Panc1 (cell line): ENCODE results near the gene ZBTB1. TPM values are rescaled to one million over a fixed set of nuclear protein-coding genes. Genes with fewer than 3 reads are reported as not detected.

ENCODE experiments used
- ATAC-seq: fragments of 200-7000 bp; cut with Tn5 transposase; 2 replicates; pipeline ENCODE4 v1.9.1; 2020; ENCODE audit warnings: mild to moderate bottlenecking, moderate library complexity
- BruUV-seq: library from RNA; stranded (reverse); fragments of 400-500 nt; replicated peaks from 2 replicates; lab custom pipeline; 2021; lab: Mats Ljungman, UMichigan
- CTCF ChIA-PET: fragments of 300-600 bp; sonication (Branson Sonifier 250); formaldehyde crosslinking; loops from one replicate; lab custom pipeline; 2022; ENCODE audit warnings: antibody characterized with exemption; lab: Charles Lee
- POLR2A ChIA-PET: fragments of 300-600 bp; sonication (Branson Sonifier 250); formaldehyde crosslinking; loops from one replicate; lab custom pipeline; 2022; ENCODE audit warnings: antibody characterized with exemption; lab: Charles Lee
- DNase-seq: peaks from one replicate; pipeline ENCODE4 v3.0.0-alpha.2; 2010; ENCODE audit warnings: low read depth, low spot score
- H3K27ac ChIP-seq: 2 replicates; pipeline ENCODE4 v1.5.1; 2011; ENCODE audit warnings: mild to moderate bottlenecking, low read length, inconsistent platforms
- H3K27me3 ChIP-seq: fragments of 200-500 bp; sonication (Bioruptor generic); 2 replicates; pipeline ENCODE4 v1.6.0; 2014; ENCODE audit warnings: low read length, inconsistent platforms; ENCODE audit not compliant: control insufficient read depth, insufficient read depth
- H3K36me3 ChIP-seq: fragments of 200-500 bp; sonication (Bioruptor generic); 2 replicates; pipeline ENCODE4 v1.5.1; 2014; ENCODE audit warnings: inconsistent platforms, mild to moderate bottlenecking, low read length, moderate library complexity; ENCODE audit not compliant: control insufficient read depth, insufficient read depth
- H3K4me1 ChIP-seq: 2 replicates; pipeline ENCODE4 v1.5.1; 2011; ENCODE audit warnings: inconsistent platforms, mild to moderate bottlenecking, low read length, moderate library complexity; ENCODE audit not compliant: control insufficient read depth, insufficient read depth
- H3K4me3 ChIP-seq, 2 experiments: 2 replicates each; pipeline ENCODE4 v1.5.1; 2011 to 2012; ENCODE audit warnings: low read depth in 2 of 2, low read length in 2 of 2, mild to moderate bottlenecking in 2 of 2, inconsistent platforms in 1 of 2, moderate library complexity in 1 of 2
- H3K9me3 ChIP-seq: fragments of 200-500 bp; sonication (Bioruptor generic); 2 replicates; pipeline ENCODE4 v1.5.1; 2014; ENCODE audit warnings: low read depth, mild to moderate bottlenecking, inconsistent platforms, low read length, moderate library complexity; ENCODE audit not compliant: control insufficient read depth, insufficient read depth
- POLR2AphosphoS5 ChIP-seq: IDR thresholded peaks from 2 replicates; pipeline ENCODE4 v1.6.1; 2012; ENCODE audit warnings: mild to moderate bottlenecking, low read depth, low read length, moderate library complexity
- SIN3A ChIP-seq: IDR thresholded peaks from 2 replicates; pipeline ENCODE4 v1.6.1; 2012; ENCODE audit warnings: low read depth, mild to moderate bottlenecking, low read length, moderate library complexity, borderline replicate concordance; ENCODE audit not compliant: insufficient read depth
- TCF7L2 ChIP-seq: IDR thresholded peaks from 2 replicates; pipeline ENCODE4 v1.6.1; 2011; ENCODE audit warnings: mild to moderate bottlenecking, low read depth, low read length, inconsistent platforms
- in situ Hi-C: cut with HindIII; loops from 2 replicates; pipeline ENCODE4 v1.10.0; 2016; ENCODE audit warnings: low sequenced_read_pairs, low pct_unique_long_range_greater_than_20kb
- intact Hi-C: fragments of 100-400 bp; cut with micrococcal nuclease; formaldehyde crosslinking; loops from one replicate; pipeline ENCODE4 v1.10.0; 2022; ENCODE audit not compliant: unreplicated experiment
- total RNA-seq: library from RNA; stranded (reverse); gene quantifications from one replicate; pipeline ENCODE4 v1.2.1, GENCODE V29; 2021; ENCODE audit not compliant: unreplicated experiment
- TF ChIP-seq, protein P1 (sequence below): fragments of 450-650 bp; IDR thresholded peaks from 2 replicates; pipeline ENCODE4 v1.5.1; 2017; ENCODE audit warnings: mild to moderate bottlenecking
- TF ChIP-seq, protein P2 (sequence below), 2 experiments: IDR thresholded peaks; 2 replicates each; pipeline ENCODE4 v1.6.1; 2011 to 2012; ENCODE audit warnings: low read depth in 2 of 2, control low read depth in 1 of 2, low read length in 1 of 2, mild to moderate bottlenecking in 1 of 2, moderate library complexity in 1 of 2; ENCODE audit not compliant: insufficient read depth in 1 of 2

Gene ZBTB1
- total RNA-seq, 1 experiment from 2014 or later, result 36.1 TPM

- no peaks in the 10 kb centered on the region for H3K27me3 ChIP-seq
- H3K9me3 ChIP-seq, result no peaks in the 10 kb centered on the region
- intact Hi-C loops, result no loop called here
- H3K4me1 ChIP-seq, result peaks cover 9% of the 10 kb centered on the region
- ChIA-PET POLR2A (no interaction called here), CTCF (no interaction called here)
- no peaks in the 10 kb centered on the region for H3K36me3 ChIP-seq
- no TSS peak for BruUV-seq
- ATAC-seq (no peak), DNase-seq (no peak)
- H3K27ac ChIP-seq, result no peak overlapping the region
- no peak for TF ChIP-seq POLR2AphosphoS5
- TF ChIP-seq SIN3A, result no peak
- no peak for TF ChIP-seq TCF7L2
- TF ChIP-seq, protein P1, sequence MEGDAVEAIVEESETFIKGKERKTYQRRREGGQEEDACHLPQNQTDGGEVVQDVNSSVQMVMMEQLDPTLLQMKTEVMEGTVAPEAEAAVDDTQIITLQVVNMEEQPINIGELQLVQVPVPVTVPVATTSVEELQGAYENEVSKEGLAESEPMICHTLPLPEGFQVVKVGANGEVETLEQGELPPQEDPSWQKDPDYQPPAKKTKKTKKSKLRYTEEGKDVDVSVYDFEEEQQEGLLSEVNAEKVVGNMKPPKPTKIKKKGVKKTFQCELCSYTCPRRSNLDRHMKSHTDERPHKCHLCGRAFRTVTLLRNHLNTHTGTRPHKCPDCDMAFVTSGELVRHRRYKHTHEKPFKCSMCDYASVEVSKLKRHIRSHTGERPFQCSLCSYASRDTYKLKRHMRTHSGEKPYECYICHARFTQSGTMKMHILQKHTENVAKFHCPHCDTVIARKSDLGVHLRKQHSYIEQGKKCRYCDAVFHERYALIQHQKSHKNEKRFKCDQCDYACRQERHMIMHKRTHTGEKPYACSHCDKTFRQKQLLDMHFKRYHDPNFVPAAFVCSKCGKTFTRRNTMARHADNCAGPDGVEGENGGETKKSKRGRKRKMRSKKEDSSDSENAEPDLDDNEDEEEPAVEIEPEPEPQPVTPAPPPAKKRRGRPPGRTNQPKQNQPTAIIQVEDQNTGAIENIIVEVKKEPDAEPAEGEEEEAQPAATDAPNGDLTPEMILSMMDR, result no peak
- TF ChIP-seq, protein P2, sequence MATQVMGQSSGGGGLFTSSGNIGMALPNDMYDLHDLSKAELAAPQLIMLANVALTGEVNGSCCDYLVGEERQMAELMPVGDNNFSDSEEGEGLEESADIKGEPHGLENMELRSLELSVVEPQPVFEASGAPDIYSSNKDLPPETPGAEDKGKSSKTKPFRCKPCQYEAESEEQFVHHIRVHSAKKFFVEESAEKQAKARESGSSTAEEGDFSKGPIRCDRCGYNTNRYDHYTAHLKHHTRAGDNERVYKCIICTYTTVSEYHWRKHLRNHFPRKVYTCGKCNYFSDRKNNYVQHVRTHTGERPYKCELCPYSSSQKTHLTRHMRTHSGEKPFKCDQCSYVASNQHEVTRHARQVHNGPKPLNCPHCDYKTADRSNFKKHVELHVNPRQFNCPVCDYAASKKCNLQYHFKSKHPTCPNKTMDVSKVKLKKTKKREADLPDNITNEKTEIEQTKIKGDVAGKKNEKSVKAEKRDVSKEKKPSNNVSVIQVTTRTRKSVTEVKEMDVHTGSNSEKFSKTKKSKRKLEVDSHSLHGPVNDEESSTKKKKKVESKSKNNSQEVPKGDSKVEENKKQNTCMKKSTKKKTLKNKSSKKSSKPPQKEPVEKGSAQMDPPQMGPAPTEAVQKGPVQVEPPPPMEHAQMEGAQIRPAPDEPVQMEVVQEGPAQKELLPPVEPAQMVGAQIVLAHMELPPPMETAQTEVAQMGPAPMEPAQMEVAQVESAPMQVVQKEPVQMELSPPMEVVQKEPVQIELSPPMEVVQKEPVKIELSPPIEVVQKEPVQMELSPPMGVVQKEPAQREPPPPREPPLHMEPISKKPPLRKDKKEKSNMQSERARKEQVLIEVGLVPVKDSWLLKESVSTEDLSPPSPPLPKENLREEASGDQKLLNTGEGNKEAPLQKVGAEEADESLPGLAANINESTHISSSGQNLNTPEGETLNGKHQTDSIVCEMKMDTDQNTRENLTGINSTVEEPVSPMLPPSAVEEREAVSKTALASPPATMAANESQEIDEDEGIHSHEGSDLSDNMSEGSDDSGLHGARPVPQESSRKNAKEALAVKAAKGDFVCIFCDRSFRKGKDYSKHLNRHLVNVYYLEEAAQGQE (IDR thresholded peaks at IDR 0.05; ENCODE audit: insufficient read depth in 1 of 2, low read depth in 2 of 2, low read length in 1 of 2), result no peak
- no peak overlapping the region for H3K4me3 ChIP-seq
- in situ Hi-C loops, result no loop called here
These were observed 68.5 kb downstream of the ZBTB1 start for GRCh38 chr14:64573109-64573508.

Other genes with a start within 250 kb of the ZBTB1 start
- not detected for gene ESR2, start 210.4 kb upstream of the ZBTB1 start, total RNA-seq
- gene MTHFD1, start 116.4 kb upstream of the ZBTB1 start, total RNA-seq, result 141 TPM
- gene AKAP5, start 39.3 kb upstream of the ZBTB1 start, total RNA-seq, result 0.64 TPM
- 9.0 TPM for gene ZBTB25, start 932 bp upstream of the ZBTB1 start, total RNA-seq
- gene HSPA2, start 36.0 kb downstream of the ZBTB1 start, total RNA-seq, result 7.7 TPM
- 0.69 TPM for gene PPP1R36, start 45.2 kb downstream of the ZBTB1 start, total RNA-seq
- 34.0 TPM for gene PLEKHG3, start 199.7 kb downstream of the ZBTB1 start, total RNA-seq